Measurements from ENCODE around the gene GSTT2B.
"Not testable (repeated sequence)": the region's sequence is repeated elsewhere in the genome, so short reads cannot be mapped to it uniquely, and the experiment has no call there.

The GSTT2B gene

GRCh38 chr22:23986089-23986488 is 25.1 kb upstream of the GSTT2B start:
- DNase-seq (ENCODE audit: low read depth in 1 of 2, low spot score in 1 of 2) = not testable (repeated sequence)

- DNase-seq (ENCODE audit: low read depth in 1 of 2, low spot score in 1 of 2) = peak in 1 of 2 donors; percentile 45
These were observed 23.4 kb upstream of the GSTT2B start for GRCh38 chr22:23984430-23984829.

GRCh38 chr22:23980567-23980966 is 19.6 kb upstream of the GSTT2B start:
- DNase-seq (ENCODE audit: low read depth in 1 of 2, low spot score in 1 of 2) = not testable (repeated sequence)

- not testable (repeated sequence) for DNase-seq (ENCODE audit: low read depth in 1 of 2, low spot score in 1 of 2)
These were observed 18.7 kb upstream of the GSTT2B start, which contains the start of gene GSTT2 for GRCh38 chr22:23979557-23980240. Gene GSTT2 (plus strand): TSS chr22:23980134.

- not testable (repeated sequence) for DNase-seq (ENCODE audit: low read depth in 1 of 2, low spot score in 1 of 2)
These were observed 16.3 kb upstream of the GSTT2B start for GRCh38 chr22:23977304-23977703.

- not testable (repeated sequence) for DNase-seq (ENCODE audit: low read depth in 1 of 2, low spot score in 1 of 2)
These were observed 13.9 kb upstream of the GSTT2B start for GRCh38 chr22:23974836-23975352.

- not testable (repeated sequence) for DNase-seq (ENCODE audit: low read depth in 1 of 2, low spot score in 1 of 2)
These were observed 13.3 kb upstream of the GSTT2B start, which contains the start of gene DDT for GRCh38 chr22:23974345-23974744. Gene DDT (minus strand): TSS chr22:23974441. CDS start chr22:23974414, 27 bp downstream.

- not testable (repeated sequence) for DNase-seq (ENCODE audit: low read depth in 1 of 2, low spot score in 1 of 2)
These were observed 10.9 kb upstream of the GSTT2B start for GRCh38 chr22:23971927-23972326.

- no peak for DNase-seq (ENCODE audit: low read depth in 1 of 2, low spot score in 1 of 2)
These were observed 10.0 kb upstream of the GSTT2B start for GRCh38 chr22:23970816-23971486.

GRCh38 chr22:23970201-23970641 is 9.2 kb upstream of the GSTT2B start:
- no peak for DNase-seq (ENCODE audit: low read depth in 1 of 2, low spot score in 1 of 2)

GRCh38 chr22:23969071-23969470 is 8.1 kb upstream of the GSTT2B start:
- DNase-seq (ENCODE audit: low read depth in 1 of 2, low spot score in 1 of 2) = no peak

- DNase-seq (ENCODE audit: low read depth in 1 of 2, low spot score in 1 of 2) = not testable (repeated sequence)
These were observed 5.6 kb upstream of the GSTT2B start, which contains the start of gene DDTL for GRCh38 chr22:23966568-23966967. Gene DDTL (plus strand): TSS chr22:23966888. CDS start chr22:23966915, 27 bp downstream.

- DNase-seq (ENCODE audit: low read depth in 1 of 2, low spot score in 1 of 2) = not testable (repeated sequence)
These were observed 5.1 kb upstream of the GSTT2B start for GRCh38 chr22:23966094-23966493.

- peak; percentile 50 to 56 for DNase-seq (ENCODE audit: low read depth in 1 of 2, low spot score in 1 of 2)
These were observed 4.6 kb downstream of the GSTT2B start for GRCh38 chr22:23956301-23956900.

GRCh38 chr22:23955886-23956285 is 5.1 kb downstream of the GSTT2B start:
- not testable (repeated sequence) for DNase-seq (ENCODE audit: low read depth in 1 of 2, low spot score in 1 of 2)

GRCh38 chr22:23954991-23955305 is 6.0 kb downstream of the GSTT2B start:
- DNase-seq (ENCODE audit: low read depth in 1 of 2, low spot score in 1 of 2) = not testable (repeated sequence)

GRCh38 chr22:23954193-23954990 is 6.6 kb downstream of the GSTT2B start:
- not testable (repeated sequence) for DNase-seq (ENCODE audit: low read depth in 1 of 2, low spot score in 1 of 2)

GRCh38 chr22:23953485-23953884 is 7.5 kb downstream of the GSTT2B start:
- DNase-seq (ENCODE audit: low read depth in 1 of 2, low spot score in 1 of 2) = not testable (repeated sequence)

GRCh38 chr22:23952794-23953405 is 8.1 kb downstream of the GSTT2B start:
- not testable (repeated sequence) for DNase-seq (ENCODE audit: low read depth in 1 of 2, low spot score in 1 of 2)

- not testable (repeated sequence) for DNase-seq (ENCODE audit: low read depth in 1 of 2, low spot score in 1 of 2)
These were observed 9.6 kb downstream of the GSTT2B start for GRCh38 chr22:23951383-23951782.
